HG03469 (cell line): ENCODE results near the gene XRCC4.

Experiments used
- ATAC-seq: cut with Tn5 transposase; IDR thresholded peaks from one replicate; pipeline ENCODE4 v1.9.1; 2021; ENCODE audit warnings: mild to moderate bottlenecking, moderate library complexity, moderate number of reproducible peaks; ENCODE audit not compliant: unreplicated experiment

XRCC4 gene

DNA sequence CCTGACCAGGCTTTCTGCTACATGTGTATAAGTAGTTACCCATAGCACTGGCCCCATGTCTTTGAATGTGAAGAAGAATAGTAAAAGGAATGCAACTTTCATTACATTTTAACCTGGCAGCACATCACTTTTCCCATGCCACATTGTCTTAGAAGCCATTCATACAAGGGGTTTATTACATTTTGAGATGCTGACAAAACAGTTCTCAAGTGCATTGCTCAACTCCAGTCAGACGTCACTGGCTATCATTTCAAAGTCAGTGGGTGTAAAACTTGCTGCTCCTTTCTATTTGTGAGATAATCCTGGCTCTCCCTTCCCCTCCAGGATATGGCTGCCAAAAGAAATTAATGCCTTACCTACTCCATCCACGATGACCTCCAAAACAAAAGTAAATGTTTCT is 297.2 kb downstream of the XRCC4 start:
- ATAC-seq: no peak

- no peak for ATAC-seq
Observed at GRCh38 chr5:83375049-83375745, 297.9 kb downstream of the XRCC4 start.

DNA sequence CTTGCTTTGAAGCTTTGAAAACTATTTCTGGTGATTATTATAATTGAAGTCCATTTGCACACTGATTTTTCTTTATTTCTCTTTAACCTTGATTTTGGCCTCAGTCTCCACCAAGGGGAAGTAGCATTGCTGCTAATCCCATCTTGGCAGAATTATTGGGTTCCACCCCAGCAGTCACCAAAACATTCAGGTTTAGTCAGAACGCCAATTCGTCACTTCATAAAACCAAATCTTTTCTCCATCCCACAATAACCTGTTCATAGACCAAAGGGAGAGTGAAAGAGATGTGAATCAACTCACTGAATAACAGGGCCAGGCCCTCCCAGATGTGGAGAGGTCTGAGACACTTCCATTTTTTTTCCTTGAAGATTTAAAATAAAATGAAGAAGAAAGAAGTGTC is 299.1 kb downstream of the XRCC4 start:
- no peak for ATAC-seq

DNA sequence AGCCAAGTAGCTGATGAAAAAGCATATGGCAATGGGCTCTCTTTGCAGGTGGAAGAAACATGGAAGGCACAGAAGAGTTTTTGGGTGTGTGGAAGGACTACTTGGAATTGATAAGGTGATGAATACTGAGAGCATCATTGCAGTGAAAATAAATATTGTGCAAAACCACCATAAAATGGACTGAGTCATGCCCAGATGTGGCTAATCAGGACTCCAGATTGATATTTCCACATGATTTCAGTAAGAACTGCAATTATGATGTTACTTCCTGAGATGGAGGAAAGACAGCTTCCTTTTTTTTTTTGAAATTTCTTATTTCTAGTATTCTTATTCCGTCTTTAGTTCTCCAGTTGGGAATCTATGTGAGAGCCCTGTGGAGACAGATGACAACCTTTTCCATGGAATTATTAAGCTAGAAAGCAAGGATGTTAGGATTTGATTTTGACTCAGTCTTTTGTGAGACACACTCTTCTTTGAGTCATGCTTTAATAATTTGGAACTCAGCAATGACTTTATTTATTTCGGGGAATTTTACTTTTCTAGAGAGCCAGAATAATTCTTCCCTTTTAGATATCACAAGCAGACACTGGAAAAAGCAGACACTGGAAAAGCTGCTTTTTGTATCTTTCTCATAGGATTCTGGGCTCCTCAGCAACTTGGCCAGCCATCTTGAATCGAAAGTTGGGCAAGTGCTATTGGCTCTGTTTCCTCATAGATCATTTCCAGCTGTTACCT is 300.0 kb downstream of the XRCC4 start:
- no peak for ATAC-seq

GRCh38 chr5:83378624-83379289 is 301.4 kb downstream of the XRCC4 start:
- no peak for ATAC-seq

DNA sequence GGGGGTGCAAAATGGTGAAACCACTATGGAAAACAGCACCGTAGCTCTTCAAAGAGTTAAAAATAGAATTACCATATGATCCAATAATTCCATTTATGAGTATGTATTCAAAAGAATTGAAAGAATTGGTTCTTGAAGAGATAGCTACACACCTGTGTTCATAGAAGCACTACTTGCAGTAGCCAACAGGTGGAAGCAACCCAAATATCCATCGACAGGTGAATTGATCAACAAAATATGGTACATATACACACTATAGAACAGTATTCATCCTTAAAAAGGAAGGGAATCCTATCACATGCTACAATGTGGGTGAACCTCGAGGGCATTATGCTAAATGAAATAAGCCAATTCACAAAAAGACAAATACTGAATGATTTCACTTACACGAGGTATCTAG is 308.5 kb downstream of the XRCC4 start:
- no peak for ATAC-seq

DNA sequence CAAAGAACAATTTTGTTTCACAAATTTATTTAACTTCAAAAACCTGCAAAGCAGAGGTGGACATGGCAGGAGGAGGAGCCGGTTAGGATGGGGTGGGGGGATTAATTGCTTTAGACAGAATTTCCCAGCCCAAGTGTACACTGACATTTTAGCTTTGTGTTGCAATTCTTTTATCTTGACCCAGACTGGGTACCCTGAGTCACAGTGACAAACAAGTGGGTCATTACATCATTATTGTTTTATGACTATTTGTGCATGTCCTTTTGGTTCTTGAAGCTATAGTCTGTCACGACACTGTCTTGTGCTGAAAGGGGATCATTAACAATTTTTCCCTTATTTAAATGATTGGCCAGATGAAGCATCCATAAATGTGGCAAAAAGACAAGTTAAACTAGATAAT is 309.7 kb downstream of the XRCC4 start:
- ATAC-seq: no peak

DNA sequence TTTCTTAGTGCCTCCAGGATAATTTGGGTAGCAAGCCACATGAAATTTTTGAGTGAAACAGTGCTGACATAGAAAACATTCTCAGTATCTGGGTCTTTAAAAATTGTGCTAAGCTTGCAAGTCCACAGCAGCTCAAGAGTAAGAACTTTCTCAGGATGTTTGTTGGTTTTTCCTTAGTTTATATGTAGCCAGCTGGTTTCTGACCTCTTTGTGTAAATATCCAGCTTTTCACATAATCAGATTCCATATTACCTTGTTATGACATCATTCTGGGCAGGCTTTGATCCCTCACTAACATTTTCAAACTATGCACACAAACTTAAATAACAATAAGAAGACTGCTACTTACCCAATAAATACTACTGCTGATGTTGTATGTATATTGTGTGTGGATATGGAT is 311.3 kb downstream of the XRCC4 start:
- no peak for ATAC-seq

DNA sequence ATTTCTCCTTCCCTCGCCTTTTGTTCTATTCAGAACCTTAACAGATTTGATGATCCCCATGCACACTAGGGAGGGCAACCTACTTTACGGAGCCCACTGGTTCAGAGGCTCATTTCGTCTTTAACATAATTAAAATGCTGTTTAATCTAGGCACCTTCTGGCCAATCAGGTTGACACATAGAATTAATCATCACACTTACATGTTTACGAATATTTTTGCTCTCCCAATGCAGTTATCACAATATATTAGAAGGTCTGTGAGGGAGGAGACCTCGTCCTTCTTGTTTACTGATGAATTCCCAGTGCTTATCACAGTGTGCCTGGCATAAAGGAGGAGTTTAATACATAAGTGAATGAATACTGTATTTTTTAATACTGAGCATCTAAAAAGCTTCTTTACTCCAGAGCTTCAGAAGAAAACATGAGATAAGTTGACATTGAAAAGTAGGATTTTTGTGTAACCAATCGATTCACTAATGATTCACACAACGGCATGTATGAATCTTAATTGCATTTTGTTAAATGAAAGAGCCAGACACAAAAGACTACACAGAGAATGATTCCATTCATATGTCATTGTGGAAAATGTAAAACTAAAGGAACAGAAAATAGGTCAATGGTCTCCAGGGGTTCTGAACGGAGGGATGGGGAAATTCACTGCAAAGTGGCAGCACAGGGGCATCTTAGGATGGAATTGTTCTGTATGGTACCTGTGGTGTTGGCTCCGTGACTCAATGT is 315.6 kb downstream of the XRCC4 start:
- no peak for ATAC-seq

- no peak for ATAC-seq
Observed at GRCh38 chr5:83393504-83393866, 316.1 kb downstream of the XRCC4 start.

DNA sequence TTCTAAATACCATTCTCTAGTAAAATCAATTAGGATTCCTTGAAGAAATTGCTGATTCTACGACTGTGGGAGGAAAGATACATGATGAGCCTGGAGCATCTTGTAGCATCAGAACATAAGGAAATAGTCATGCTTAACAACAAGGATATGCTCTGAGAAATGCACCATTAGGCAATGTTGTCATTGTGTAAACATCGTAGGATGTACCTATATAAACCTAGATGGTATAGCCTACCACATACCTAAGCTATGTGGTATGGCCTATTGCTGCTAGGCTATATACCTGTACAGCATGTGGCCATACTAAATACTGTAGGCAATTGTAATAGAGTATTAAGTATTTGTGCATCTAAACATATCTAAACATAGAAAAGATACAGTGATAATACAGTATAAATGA is 316.8 kb downstream of the XRCC4 start:
- no peak for ATAC-seq

DNA sequence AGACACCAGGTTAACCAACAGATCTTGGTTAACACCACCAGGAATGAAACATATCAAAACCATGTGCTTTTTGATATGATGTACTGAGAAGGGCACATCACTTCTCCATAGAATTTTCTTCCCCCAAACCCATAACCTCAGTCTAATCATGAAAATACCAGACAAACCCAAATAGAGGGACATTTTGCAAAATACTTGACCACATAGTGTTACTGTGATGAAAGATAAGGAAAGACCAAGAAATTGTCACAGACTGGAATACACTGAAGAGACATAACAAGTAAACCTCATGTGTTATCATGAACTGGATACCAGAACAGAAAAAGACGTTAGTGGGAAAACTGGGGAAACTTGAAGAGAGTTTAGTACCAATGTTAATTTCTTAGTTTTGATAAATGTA is 319.3 kb downstream of the XRCC4 start:
- no peak for ATAC-seq

- ATAC-seq: no peak
Observed at GRCh38 chr5:83397658-83398057, 320.3 kb downstream of the XRCC4 start.

- no peak for ATAC-seq
Observed at GRCh38 chr5:83400241-83400640, 322.9 kb downstream of the XRCC4 start.

DNA sequence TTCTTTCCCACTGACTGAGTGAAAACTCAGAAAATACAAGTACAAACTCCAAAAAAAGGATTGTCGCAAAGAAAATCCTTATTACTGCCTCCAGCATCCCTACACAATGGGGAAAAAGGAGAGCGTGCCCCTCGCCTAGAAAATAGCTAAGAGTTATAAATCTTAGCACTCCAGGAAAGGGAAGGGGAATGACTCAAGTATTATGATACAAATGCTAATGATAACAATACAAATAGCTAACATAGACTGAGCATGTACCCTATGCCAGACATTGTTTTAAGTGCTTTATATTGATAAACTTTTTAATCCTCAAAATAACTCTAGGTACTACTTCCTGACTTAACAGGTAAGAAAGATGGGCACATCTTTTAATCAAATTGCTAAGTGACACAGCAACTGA is 323.4 kb downstream of the XRCC4 start:
- no peak for ATAC-seq

- no peak for ATAC-seq
Observed at GRCh38 chr5:83401122-83401731, 323.9 kb downstream of the XRCC4 start.

DNA sequence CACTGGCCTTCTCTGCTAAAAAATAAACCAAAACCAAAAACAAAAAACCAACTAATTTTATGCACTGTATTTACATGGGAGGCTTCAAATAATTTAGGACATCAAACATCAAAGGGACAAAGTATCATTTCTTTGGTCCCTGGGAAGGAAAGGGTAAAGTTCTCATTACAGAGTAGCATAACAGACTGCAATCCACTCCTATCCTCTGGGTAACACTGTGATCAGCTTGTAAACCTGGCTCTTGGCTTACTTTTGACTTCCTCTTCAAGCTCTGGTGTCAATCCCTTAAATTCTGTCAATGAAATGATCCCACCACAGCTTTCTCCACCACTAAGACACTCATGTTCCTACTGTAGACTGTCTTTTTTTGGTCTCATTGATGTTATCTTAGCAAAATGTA is 324.4 kb downstream of the XRCC4 start:
- ATAC-seq: no peak
